ENCODE results near the gene CROCC. TPM values are rescaled to one million over a fixed set of nuclear protein-coding genes. Genes with fewer than 3 reads are reported as not detected.
"Not testable (repeated sequence)": the region's sequence is repeated elsewhere in the genome, so short reads cannot be mapped to it uniquely, and the experiment has no call there.

The CROCC gene
- total RNA-seq, 4 donors from 2014 or later: 8.0 to 34.5 (median 30.0) TPM

DNA sequence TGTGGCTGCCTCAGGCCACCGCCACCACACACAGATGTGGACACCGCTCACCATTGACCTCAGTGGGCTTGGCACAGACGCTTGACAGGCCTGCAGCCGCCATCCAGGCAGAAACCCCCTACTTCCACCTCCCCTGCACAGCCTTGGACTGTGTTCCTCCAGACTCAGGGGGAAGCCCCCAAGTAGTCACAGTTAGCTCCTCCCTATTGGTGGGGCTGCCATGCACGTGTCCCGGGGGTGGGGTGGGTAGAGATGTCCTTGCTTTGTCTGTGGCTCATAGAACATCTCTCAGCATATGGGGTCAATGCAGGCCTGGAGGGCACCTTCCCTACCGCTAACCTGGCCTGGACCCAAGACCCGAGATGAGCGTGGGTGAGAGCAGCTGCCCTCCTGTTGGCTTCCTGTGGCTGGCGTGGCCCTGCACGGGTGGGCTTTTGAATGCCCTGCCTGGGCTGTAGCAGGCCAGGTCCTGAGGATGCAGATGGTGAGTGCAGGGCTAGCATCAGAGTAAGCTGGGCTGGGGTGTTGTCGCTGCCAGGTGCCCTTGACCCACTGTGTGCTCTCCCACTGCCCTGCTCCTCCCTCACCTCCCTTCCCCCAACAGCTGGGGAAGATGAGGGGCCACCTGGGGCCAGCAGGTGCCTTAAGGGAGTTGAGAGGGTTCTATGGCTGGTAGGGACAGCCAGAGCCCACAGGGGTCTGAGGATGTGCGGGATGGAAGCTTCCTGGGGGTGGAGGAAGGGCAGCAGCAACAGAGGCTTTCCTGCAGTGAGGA, 6.2 kb downstream of the CROCC start:
- WGBS, 2 donors (ENCODE audit: low coverage in 1 of 2): 88 to 94% methylated on average over 6 to 7 of the region's 13 CpGs
- TF ChIP-seq CTCF (IDR thresholded peaks at IDR 0.05) (no peak), POLR2A (IDR thresholded peaks at IDR 0.05) (no peak), EP300 (IDR thresholded peaks at IDR 0.05) (no peak), POLR2AphosphoS5 (IDR thresholded peaks at IDR 0.05) (no peak)
- no peak for ATAC-seq

DNA sequence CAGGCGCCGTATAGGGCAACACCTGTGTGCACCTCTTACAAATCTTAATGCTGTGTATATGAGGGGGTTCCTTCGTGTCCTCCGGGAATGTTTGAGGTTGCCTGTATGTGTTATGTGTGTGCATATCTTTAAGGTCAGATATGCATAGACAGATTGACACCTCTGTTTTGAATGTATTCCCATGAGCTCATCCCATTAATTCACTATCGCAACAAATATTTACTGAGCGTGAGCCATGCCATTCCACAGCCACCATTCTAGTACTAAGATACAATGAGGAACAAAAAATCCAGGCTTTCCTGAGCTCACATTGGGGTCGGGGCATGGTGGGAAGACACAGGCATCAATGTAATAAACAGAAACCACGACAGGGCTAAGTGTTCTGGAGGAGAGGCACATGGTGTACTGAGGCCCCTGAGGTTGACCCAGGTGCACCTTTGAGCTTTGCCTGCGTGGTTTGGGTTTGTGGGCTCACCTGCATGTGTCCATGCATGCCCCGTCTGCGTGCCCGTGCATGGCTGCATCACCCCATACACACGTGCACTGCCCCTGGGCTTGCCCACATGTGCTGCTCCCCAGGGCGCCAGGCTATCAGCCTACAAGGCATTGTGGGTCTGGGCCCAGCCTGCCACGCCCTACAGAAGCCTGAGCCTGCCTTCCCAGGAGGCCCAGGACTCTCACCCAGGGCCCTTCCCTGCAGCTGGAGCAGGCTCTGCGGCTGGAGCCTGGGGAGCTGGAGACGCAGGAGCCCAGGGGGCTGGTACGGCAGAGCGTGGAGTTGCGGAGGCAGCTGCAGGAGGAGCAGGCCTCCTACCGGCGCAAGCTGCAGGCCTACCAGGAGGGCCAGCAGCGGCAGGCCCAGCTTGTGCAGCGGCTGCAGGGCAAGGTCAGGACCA, 7.7 kb downstream of the CROCC start:
- 79 to 81% methylated on average over 4 to 13 of the region's 24 CpGs for WGBS, 2 donors (ENCODE audit: low coverage in 1 of 2)
- H3K4me3 ChIP-seq, H3K27ac ChIP-seq, H3K9me3 ChIP-seq, H3K4me1 ChIP-seq, H3K27me3 ChIP-seq, ATAC-seq: not testable (repeated sequence)
- peaks cover 0 to 49% of the 10 kb centered on the region in 2 donors for H3K36me3 ChIP-seq

More for the DNA sequence above, 6.2 kb downstream of the CROCC start:
- Histone ChIP-seq H3K4me1 (peaks cover 0 to 8% (median 0%) of the 10 kb centered on the region in 3 donors), H3K36me3 (peaks cover 0 to 38% of the 10 kb centered on the region in 2 donors), H3K9me3 (no peaks in the 10 kb centered on the region), H3K27ac (no peak overlapping the region), H3K27me3 (no peaks in the 10 kb centered on the region), H3K4me3 (no peak overlapping the region)

DNA sequence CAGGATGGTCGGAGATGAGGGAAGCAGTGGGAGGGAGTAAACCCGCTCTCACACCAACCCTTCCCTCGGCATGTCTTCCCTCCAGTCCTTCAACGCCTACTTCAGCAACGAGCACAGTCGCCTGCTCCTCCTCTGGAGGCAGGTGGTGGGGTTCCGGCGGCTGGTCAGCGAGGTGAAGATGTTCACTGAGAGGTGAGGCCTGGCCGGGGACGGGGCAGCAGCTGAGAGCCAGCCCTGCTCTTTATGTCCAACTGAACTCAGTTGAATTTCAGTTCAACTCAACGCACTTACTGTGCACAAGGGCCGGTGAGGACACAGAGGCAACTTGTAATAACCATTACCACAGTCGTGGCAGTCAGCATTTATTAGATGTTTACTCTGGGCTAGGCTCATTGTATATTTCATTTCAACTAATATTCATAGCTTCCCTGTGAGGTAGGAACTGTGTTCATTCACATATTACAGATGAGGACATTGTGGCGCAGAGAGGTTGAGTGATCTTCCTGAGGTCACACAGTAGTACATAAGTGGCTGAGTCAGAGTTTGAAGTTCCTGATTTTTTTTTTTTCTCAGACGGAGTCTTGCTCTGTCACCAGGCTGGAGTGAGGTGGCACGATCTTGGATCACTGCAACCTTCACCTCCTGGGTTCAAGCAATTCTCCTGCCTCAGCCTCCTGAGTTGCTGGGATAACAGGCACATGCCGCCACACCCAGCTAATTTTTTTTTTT, 9.6 kb downstream of the CROCC start:
- not testable (repeated sequence) for H3K27ac ChIP-seq, H3K4me3 ChIP-seq, H3K9me3 ChIP-seq, H3K4me1 ChIP-seq, ATAC-seq, H3K27me3 ChIP-seq
- H3K36me3 ChIP-seq: peaks cover 0 to 69% of the 10 kb centered on the region in 2 donors
- WGBS, 2 donors (ENCODE audit: low coverage in 1 of 2): 83% methylated on average over 7 to 16 of the region's 18 CpGs

DNA sequence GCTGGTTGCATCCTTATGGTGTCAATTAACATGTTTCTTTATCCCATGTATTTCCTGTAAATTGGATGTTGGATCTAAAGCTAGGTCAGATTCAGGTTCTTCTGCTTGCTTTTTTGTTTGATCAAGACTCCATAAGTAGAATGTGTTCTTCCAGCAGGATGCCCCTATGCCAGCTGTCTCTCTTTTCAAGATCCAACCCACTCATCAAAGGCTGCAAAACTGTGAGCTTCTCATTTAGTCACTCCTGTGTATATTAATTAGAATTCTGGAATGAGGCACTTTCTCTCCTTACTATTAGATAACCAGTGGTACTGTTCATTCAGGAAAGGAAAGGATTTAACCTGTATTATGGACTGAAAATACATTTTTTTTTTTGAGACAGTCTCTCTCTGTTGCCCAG, 12.2 kb downstream of the CROCC start:
- H3K4me3 ChIP-seq, H3K9me3 ChIP-seq, H3K4me1 ChIP-seq, H3K27ac ChIP-seq, ATAC-seq, H3K27me3 ChIP-seq: not testable (repeated sequence)
- H3K36me3 ChIP-seq: peaks cover 0 to 95% of the 10 kb centered on the region in 2 donors

DNA sequence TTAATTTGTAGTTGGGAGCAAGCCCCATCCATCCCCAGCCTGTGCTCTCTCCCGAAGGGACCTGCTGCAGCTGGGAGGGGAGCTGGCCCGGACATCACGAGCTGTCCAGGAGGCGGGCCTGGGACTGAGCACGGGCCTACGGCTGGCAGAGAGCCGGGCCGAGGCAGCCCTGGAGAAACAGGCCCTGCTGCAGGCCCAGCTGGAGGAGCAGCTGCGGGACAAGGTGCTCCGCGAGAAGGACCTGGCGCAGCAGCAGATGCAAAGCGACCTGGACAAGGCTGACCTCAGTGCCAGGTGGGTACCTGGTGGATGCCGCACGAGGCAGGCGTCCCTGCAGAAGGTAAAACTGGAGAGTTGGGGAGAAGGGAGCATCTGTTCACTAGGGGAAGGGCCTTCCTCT, 14.8 kb downstream of the CROCC start:
- peaks cover 0 to 100% of the 10 kb centered on the region in 2 donors for H3K36me3 ChIP-seq
- not testable (repeated sequence) for H3K4me3 ChIP-seq, H3K9me3 ChIP-seq, H3K27ac ChIP-seq, H3K4me1 ChIP-seq, ATAC-seq, H3K27me3 ChIP-seq
- 84% methylated on average over 3 of the region's 16 CpGs; no CpG with 5 or more reads in 1 of the 2 donors for WGBS, 2 donors (ENCODE audit: low coverage in 1 of 2)

- no peaks in the 10 kb centered on the region for H3K4me1 ChIP-seq
- H3K27ac ChIP-seq: no peak overlapping the region
- 63 to 79% methylated on average over 9 to 10 of the region's 51 CpGs for WGBS, 2 donors (ENCODE audit: low coverage in 1 of 2)
- H3K4me3 ChIP-seq: peak overlapping the region in 1 of 2 donors; percentile 11
- no peaks in the 10 kb centered on the region for H3K9me3 ChIP-seq
- H3K36me3 ChIP-seq: peaks cover 0 to 100% of the 10 kb centered on the region in 2 donors
- TF ChIP-seq POLR2A (IDR thresholded peaks at IDR 0.05) (no peak), POLR2AphosphoS5 (IDR thresholded peaks at IDR 0.05) (no peak), EP300 (IDR thresholded peaks at IDR 0.05) (no peak), CTCF (IDR thresholded peaks at IDR 0.05) (no peak)
- no peak for ATAC-seq
- H3K27me3 ChIP-seq: no peaks in the 10 kb centered on the region
Measured at GRCh38 chr1:16938351-16939321, 16.9 kb downstream of the CROCC start.

GRCh38 chr1:16939386-16940180, 17.9 kb downstream of the CROCC start:
- not testable (repeated sequence) for H3K4me1 ChIP-seq
- peak; percentile 19 for ATAC-seq
- peaks cover 0 to 100% of the 10 kb centered on the region in 2 donors for H3K36me3 ChIP-seq

More at GRCh38 chr1:16939386-16940180, 17.9 kb downstream of the CROCC start:
- not testable (repeated sequence) for H3K27me3 ChIP-seq, H3K9me3 ChIP-seq, H3K4me3 ChIP-seq, H3K27ac ChIP-seq
- 89% methylated on average over 14 to 16 of the region's 32 CpGs for WGBS, 2 donors (ENCODE audit: low coverage in 1 of 2)

Measured in gastroesophageal sphincter (tissue), 4 donors.